ENCODE results near the gene NR4A2. TPM values are rescaled to one million over a fixed set of nuclear protein-coding genes. Genes with fewer than 3 reads are reported as not detected.
A peak's percentile ranks its signal among the peaks of the same experiment; 100 is the strongest.

The NR4A2 gene
- total RNA-seq, 1 donor from 2014 or later = 2.2 TPM

- no peak for TF ChIP-seq CTCF (IDR thresholded peaks at IDR 0.05; ENCODE audit: partially characterized antibody, unreplicated experiment)
- DNase-seq = no peak
- H3K9me3 Mint-ChIP-seq (ENCODE audit: unreplicated experiment) = peaks cover 8% of the 10 kb centered on the region
- peaks cover 12% of the 10 kb centered on the region for H3K27me3 Mint-ChIP-seq (ENCODE audit: unreplicated experiment)
- H3K36me3 Mint-ChIP-seq (ENCODE audit: unreplicated experiment) = no peaks in the 10 kb centered on the region
- H3K4me1 Mint-ChIP-seq (ENCODE audit: low read depth, unreplicated experiment) = peaks cover 14% of the 10 kb centered on the region
- peak overlapping the region; percentile 92 for H3K4me3 Mint-ChIP-seq (ENCODE audit: unreplicated experiment)
- H3K27ac Mint-ChIP-seq (ENCODE audit: unreplicated experiment) = peak overlapping the region; percentile 92
Measured at GRCh38 chr2:156343096-156343939, 10.8 kb upstream of the NR4A2 start.

GRCh38 chr2:156342254-156343095 is 10.0 kb upstream of the NR4A2 start:
- Mint-ChIP-seq H3K9me3 (ENCODE audit: unreplicated experiment) (peaks cover 8% of the 10 kb centered on the region), H3K4me3 (ENCODE audit: unreplicated experiment) (peak overlapping the region; percentile 92), H3K36me3 (ENCODE audit: unreplicated experiment) (no peaks in the 10 kb centered on the region), H3K27ac (ENCODE audit: unreplicated experiment) (peak overlapping the region; percentile 92), H3K27me3 (ENCODE audit: unreplicated experiment) (peaks cover 12% of the 10 kb centered on the region), H3K4me1 (ENCODE audit: low read depth, unreplicated experiment) (peaks cover 14% of the 10 kb centered on the region)
- TF ChIP-seq CTCF (IDR thresholded peaks at IDR 0.05; ENCODE audit: partially characterized antibody, unreplicated experiment) = no peak
- DNase-seq = peak; percentile 91

- no peaks in the 10 kb centered on the region for H3K36me3 Mint-ChIP-seq (ENCODE audit: unreplicated experiment)
- peaks cover 12% of the 10 kb centered on the region for H3K27me3 Mint-ChIP-seq (ENCODE audit: unreplicated experiment)
- peak; percentile 63 for DNase-seq
- H3K4me1 Mint-ChIP-seq (ENCODE audit: low read depth, unreplicated experiment) = peaks cover 14% of the 10 kb centered on the region
- H3K27ac Mint-ChIP-seq (ENCODE audit: unreplicated experiment) = peak overlapping the region; percentile 96
- H3K9me3 Mint-ChIP-seq (ENCODE audit: unreplicated experiment) = peaks cover 8% of the 10 kb centered on the region
- TF ChIP-seq CTCF (IDR thresholded peaks at IDR 0.05; ENCODE audit: partially characterized antibody, unreplicated experiment) = no peak
- peak overlapping the region; percentile 91 for H3K4me3 Mint-ChIP-seq (ENCODE audit: unreplicated experiment)
Measured at GRCh38 chr2:156341452-156342253, 9.1 kb upstream of the NR4A2 start.

- peaks cover 14% of the 10 kb centered on the region for H3K4me1 Mint-ChIP-seq (ENCODE audit: low read depth, unreplicated experiment)
- H3K4me3 Mint-ChIP-seq (ENCODE audit: unreplicated experiment) = peak overlapping the region; percentile 91
- no peak for TF ChIP-seq CTCF (IDR thresholded peaks at IDR 0.05; ENCODE audit: partially characterized antibody, unreplicated experiment)
- H3K9me3 Mint-ChIP-seq (ENCODE audit: unreplicated experiment) = peaks cover 8% of the 10 kb centered on the region
- peak overlapping the region; percentile 96 for H3K27ac Mint-ChIP-seq (ENCODE audit: unreplicated experiment)
- peaks cover 12% of the 10 kb centered on the region for H3K27me3 Mint-ChIP-seq (ENCODE audit: unreplicated experiment)
- no peak for DNase-seq
- H3K36me3 Mint-ChIP-seq (ENCODE audit: unreplicated experiment) = no peaks in the 10 kb centered on the region
Measured at GRCh38 chr2:156340804-156341451, 8.4 kb upstream of the NR4A2 start.

Data from glutamatergic neuron (in vitro differentiated cells).